GM12874 (cell line): ENCODE data around the gene MAP3K20.

Source experiments
- CTCF ChIP-seq: IDR thresholded peaks from 2 replicates; pipeline ENCODE4 v1.5.1; 2011; ENCODE audit warnings: low read depth, mild to moderate bottlenecking, control low read depth, low read length, moderate library complexity; ENCODE audit not compliant: insufficient read depth

Gene MAP3K20

GRCh38 chr2:173090973-173091660 is 15.5 kb downstream of the MAP3K20 start:
- TF ChIP-seq CTCF = no peak

GRCh38 chr2:173091910-173092309 is 16.3 kb downstream of the MAP3K20 start:
- TF ChIP-seq CTCF = no peak

GRCh38 chr2:173092844-173093402 is 17.3 kb downstream of the MAP3K20 start:
- TF ChIP-seq CTCF = no peak

GRCh38 chr2:173094731-173095130 is 19.1 kb downstream of the MAP3K20 start:
- TF ChIP-seq CTCF = no peak

GRCh38 chr2:173095356-173095755 is 19.7 kb downstream of the MAP3K20 start:
- no peak for TF ChIP-seq CTCF

GRCh38 chr2:173099271-173099670 is 23.6 kb downstream of the MAP3K20 start:
- TF ChIP-seq CTCF = no peak

- TF ChIP-seq CTCF = no peak
Observed at GRCh38 chr2:173099804-173100203, 24.2 kb downstream of the MAP3K20 start.
